Parathyroid adenoma (tissue), 2 donors: Measurements from ENCODE around the gene BBC3.

Source experiments
- H2AFZ ChIP-seq: fragments of 300-600 bp; sonication (generic); one replicate; pipeline ENCODE4 v1.7.0; 2017; ENCODE audit warnings: antibody characterized with exemption, mild to moderate bottlenecking
- H3K27ac ChIP-seq: fragments of 300-600 bp; sonication (generic); one replicate; pipeline ENCODE4 v1.7.0; 2017
- H3K27me3 ChIP-seq: fragments of 300-600 bp; sonication (generic); one replicate; pipeline ENCODE4 v1.7.0; 2017; ENCODE audit warnings: low read length; ENCODE audit not compliant: control insufficient read depth, insufficient read depth
- H3K36me3 ChIP-seq: fragments of 300-600 bp; sonication (generic); one replicate; pipeline ENCODE4 v1.7.0; 2017; ENCODE audit warnings: low read length; ENCODE audit not compliant: control insufficient read depth, insufficient read depth
- H3K4me1 ChIP-seq: fragments of 300-600 bp; sonication (generic); one replicate; pipeline ENCODE4 v1.7.0; 2017; ENCODE audit warnings: control low read depth
- H3K4me2 ChIP-seq: fragments of 300-600 bp; sonication (generic); one replicate; pipeline ENCODE4 v1.7.0; 2017; ENCODE audit warnings: low read length
- H3K4me3 ChIP-seq: fragments of 300-600 bp; sonication (generic); one replicate; pipeline ENCODE4 v1.7.0; 2017; ENCODE audit warnings: low read depth, low read length
- H3K79me2 ChIP-seq: fragments of 300-600 bp; sonication (generic); one replicate; pipeline ENCODE4 v1.7.0; 2017; ENCODE audit warnings: control low read depth
- H3K9ac ChIP-seq: fragments of 300-600 bp; sonication (generic); one replicate; pipeline ENCODE4 v1.7.0; 2017; ENCODE audit warnings: mild to moderate bottlenecking
- H3K9me3 ChIP-seq: fragments of 300-600 bp; sonication (generic); one replicate; pipeline ENCODE4 v1.7.0; 2017; ENCODE audit warnings: low read length; ENCODE audit not compliant: control insufficient read depth
- TF ChIP-seq, protein P1 (sequence below): fragments of 300-600 bp; sonication (generic); IDR thresholded peaks from one replicate; pipeline ENCODE4 v1.7.0; 2017; ENCODE audit warnings: antibody characterized with exemption, mild to moderate bottlenecking
- donor health status: primary hyperparathyroidism.

Gene BBC3

GRCh38 chr19:47274071-47274890 lies 43.3 kb upstream of the BBC3 start, which contains the start of gene INAFM1:
Gene INAFM1 (plus strand): TSS chr19:47274885. CDS start chr19:47274920, 35 bp downstream.
- Histone ChIP-seq H3K36me3 (no peaks in the 10 kb centered on the region), H3K4me3 (peak within 1 kb of the TSS; percentile 98), H3K27me3 (no peaks in the 10 kb centered on the region), H3K9ac (peak within 1 kb of the TSS; percentile 95), H3K79me2 (no peaks in the 10 kb centered on the region), H3K9me3 (no peaks in the 10 kb centered on the region), H2AFZ (peak within 1 kb of the TSS; percentile 81), H3K27ac (peak within 1 kb of the TSS; percentile 99), H3K4me2 (peak within 1 kb of the TSS; percentile 88), H3K4me1 (no peaks in the 10 kb centered on the region)
- TF ChIP-seq, protein P1, sequence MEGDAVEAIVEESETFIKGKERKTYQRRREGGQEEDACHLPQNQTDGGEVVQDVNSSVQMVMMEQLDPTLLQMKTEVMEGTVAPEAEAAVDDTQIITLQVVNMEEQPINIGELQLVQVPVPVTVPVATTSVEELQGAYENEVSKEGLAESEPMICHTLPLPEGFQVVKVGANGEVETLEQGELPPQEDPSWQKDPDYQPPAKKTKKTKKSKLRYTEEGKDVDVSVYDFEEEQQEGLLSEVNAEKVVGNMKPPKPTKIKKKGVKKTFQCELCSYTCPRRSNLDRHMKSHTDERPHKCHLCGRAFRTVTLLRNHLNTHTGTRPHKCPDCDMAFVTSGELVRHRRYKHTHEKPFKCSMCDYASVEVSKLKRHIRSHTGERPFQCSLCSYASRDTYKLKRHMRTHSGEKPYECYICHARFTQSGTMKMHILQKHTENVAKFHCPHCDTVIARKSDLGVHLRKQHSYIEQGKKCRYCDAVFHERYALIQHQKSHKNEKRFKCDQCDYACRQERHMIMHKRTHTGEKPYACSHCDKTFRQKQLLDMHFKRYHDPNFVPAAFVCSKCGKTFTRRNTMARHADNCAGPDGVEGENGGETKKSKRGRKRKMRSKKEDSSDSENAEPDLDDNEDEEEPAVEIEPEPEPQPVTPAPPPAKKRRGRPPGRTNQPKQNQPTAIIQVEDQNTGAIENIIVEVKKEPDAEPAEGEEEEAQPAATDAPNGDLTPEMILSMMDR = no peak

- H3K4me3 ChIP-seq = peak overlapping the region; percentile 98
- TF ChIP-seq, protein P1 = peak; percentile 16
These were observed 42.5 kb upstream of the BBC3 start for GRCh38 chr19:47273313-47274070.

GRCh38 chr19:47272448-47273312 lies 41.7 kb upstream of the BBC3 start:
- H3K4me2 ChIP-seq = peak overlapping the region; percentile 88
- peak overlapping the region; percentile 99 for H3K27ac ChIP-seq
- no peaks in the 10 kb centered on the region for H3K9me3 ChIP-seq
- no peak overlapping the region for H3K9ac ChIP-seq
- no peaks in the 10 kb centered on the region for H3K4me1 ChIP-seq
- H3K4me3 ChIP-seq = peak overlapping the region; percentile 98
- H3K36me3 ChIP-seq = no peaks in the 10 kb centered on the region
- H3K79me2 ChIP-seq = no peaks in the 10 kb centered on the region
- H2AFZ ChIP-seq = peak overlapping the region; percentile 81
- no peaks in the 10 kb centered on the region for H3K27me3 ChIP-seq
- TF ChIP-seq, protein P1 = no peak

More at GRCh38 chr19:47273313-47274070, 42.5 kb upstream of the BBC3 start:
- Histone ChIP-seq H3K27me3 (no peaks in the 10 kb centered on the region), H3K4me1 (no peaks in the 10 kb centered on the region), H3K36me3 (no peaks in the 10 kb centered on the region), H3K4me2 (peak overlapping the region; percentile 88), H3K9me3 (no peaks in the 10 kb centered on the region), H2AFZ (peak overlapping the region; percentile 81), H3K79me2 (no peaks in the 10 kb centered on the region), H3K9ac (peak overlapping the region; percentile 95), H3K27ac (peak overlapping the region; percentile 99)

DNA sequence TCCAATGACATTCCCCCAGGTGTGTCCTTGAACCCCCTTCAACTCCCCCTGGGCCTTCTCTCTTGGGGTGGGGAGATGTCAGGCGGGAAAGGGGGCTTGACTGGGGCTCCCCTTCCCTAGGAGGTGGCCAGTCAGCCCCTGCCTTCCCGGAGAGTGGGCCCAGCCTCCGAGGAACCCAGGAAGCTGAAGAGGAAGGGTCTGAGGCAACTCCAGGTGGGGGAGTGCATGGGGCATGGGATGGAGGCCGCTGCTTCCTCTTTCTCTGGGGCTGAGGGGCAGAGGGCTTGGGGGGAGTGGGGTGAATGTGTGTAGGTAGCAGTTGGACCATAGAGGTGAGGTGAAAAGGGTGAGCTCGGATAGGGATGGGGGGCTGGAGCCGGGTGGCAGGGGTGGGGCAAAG lies 41.0 kb upstream of the BBC3 start:
- H3K4me3 ChIP-seq = no peak overlapping the region
- no peaks in the 10 kb centered on the region for H3K27me3 ChIP-seq
- no peak overlapping the region for H2AFZ ChIP-seq
- TF ChIP-seq, protein P1 = no peak
- H3K36me3 ChIP-seq = no peaks in the 10 kb centered on the region
- no peak overlapping the region for H3K4me2 ChIP-seq
- no peaks in the 10 kb centered on the region for H3K9me3 ChIP-seq
- H3K27ac ChIP-seq = no peak overlapping the region
- H3K9ac ChIP-seq = no peak overlapping the region
- H3K4me1 ChIP-seq = no peaks in the 10 kb centered on the region
- H3K79me2 ChIP-seq = no peaks in the 10 kb centered on the region
